Left ventricle myocardium inferior (tissue), 1 donor: ENCODE data around the gene MTIF2. TPM values are rescaled to one million over a fixed set of nuclear protein-coding genes. Genes with fewer than 3 reads are reported as not detected.

ENCODE experiments used
- DNase-seq: peaks from one replicate; pipeline ENCODE4 v3.0.0-alpha.2; 2020
- H3K27ac ChIP-seq: fragments of 200-600 bp; replicated peaks from 2 replicates; pipeline ENCODE4 v1.8.0; 2021
- H3K27me3 ChIP-seq: fragments of 200-600 bp; 2 replicates; pipeline ENCODE4 v1.8.0; 2021; ENCODE audit warnings: low read depth
- H3K36me3 ChIP-seq: fragments of 200-600 bp; 2 replicates; pipeline ENCODE4 v1.8.0; 2021
- H3K4me1 ChIP-seq: fragments of 200-600 bp; 2 replicates; pipeline ENCODE4 v1.8.0; 2021
- H3K4me3 ChIP-seq: fragments of 200-600 bp; 2 replicates; pipeline ENCODE4 v1.8.0; 2021; ENCODE audit warnings: mild to moderate bottlenecking, moderate library complexity
- H3K9me3 ChIP-seq: fragments of 200-600 bp; replicated peaks from 2 replicates; pipeline ENCODE4 v1.8.0; 2021
- intact Hi-C: fragments of 100-400 bp; cut with micrococcal nuclease; formaldehyde crosslinking; loops from one replicate; pipeline ENCODE4 v1.11.0; 2022
- total RNA-seq: library from RNA; stranded (reverse); fragmentation: NEBNext Ultra II Directional; extraction: Animal tissue kit (Norgen Biotek cat#: 25700); gene quantifications from one replicate; pipeline ENCODE4 v1.2.1, GENCODE V29; 2021
- TF ChIP-seq, protein P1 (sequence below): fragments of 200-600 bp; IDR thresholded peaks from 2 replicates; pipeline ENCODE4 v1.8.0; 2021; ENCODE audit warnings: antibody characterized with exemption, mild to moderate bottlenecking, borderline replicate concordance
- donor health status: DM: no; HTN: yes; CAD: no; lungs with severe emphysema.

Gene MTIF2
- total RNA-seq, 1 donor from 2014 or later = 53.0 TPM

DNA sequence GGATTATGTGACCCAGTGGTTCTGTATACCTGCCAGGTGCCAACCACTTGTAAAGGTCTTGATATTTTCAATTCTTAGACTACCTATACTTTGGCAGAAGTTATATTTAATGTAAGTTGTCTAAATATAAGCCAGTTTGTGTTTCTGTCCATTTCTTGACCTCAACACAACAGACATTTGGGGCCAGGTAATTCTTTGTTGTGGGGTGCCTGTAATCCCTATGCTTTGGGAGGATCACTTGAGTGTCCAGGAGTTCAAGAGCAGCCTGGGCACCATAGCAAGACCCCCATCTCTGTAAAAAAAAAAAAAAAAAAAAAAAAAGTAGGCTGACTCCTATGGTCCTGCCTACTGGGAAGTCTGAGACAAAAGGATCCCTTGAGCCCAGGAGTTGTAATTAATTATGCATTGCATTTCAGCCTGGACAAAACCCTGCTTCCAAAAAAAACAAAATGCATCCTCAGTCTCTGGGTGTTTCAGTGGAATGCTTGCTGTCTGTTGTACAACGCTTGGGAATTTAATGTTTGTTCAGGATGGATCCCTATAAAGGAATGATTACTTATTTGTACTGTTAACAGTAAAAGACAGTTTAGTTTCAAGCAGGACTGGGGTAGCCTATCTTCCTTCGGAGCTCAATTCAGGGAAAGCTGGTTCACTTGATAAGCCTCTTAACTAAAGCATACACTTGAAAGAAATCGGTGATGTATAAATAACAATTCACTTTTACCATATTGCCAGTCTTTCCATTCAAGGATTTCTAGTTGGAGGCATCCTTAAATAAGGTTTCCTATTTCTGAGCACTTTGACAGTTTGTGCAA lies 33.1 kb downstream of the MTIF2 start:
- Histone ChIP-seq H3K4me1 (peaks cover 35% of the 10 kb centered on the region), H3K36me3 (peaks cover 67% of the 10 kb centered on the region), H3K4me3 (no peak overlapping the region), H3K27me3 (no peaks in the 10 kb centered on the region), H3K27ac (no peak overlapping the region), H3K9me3 (no peaks in the 10 kb centered on the region)
- intact Hi-C loops = no loop called here
- TF ChIP-seq, protein P1, sequence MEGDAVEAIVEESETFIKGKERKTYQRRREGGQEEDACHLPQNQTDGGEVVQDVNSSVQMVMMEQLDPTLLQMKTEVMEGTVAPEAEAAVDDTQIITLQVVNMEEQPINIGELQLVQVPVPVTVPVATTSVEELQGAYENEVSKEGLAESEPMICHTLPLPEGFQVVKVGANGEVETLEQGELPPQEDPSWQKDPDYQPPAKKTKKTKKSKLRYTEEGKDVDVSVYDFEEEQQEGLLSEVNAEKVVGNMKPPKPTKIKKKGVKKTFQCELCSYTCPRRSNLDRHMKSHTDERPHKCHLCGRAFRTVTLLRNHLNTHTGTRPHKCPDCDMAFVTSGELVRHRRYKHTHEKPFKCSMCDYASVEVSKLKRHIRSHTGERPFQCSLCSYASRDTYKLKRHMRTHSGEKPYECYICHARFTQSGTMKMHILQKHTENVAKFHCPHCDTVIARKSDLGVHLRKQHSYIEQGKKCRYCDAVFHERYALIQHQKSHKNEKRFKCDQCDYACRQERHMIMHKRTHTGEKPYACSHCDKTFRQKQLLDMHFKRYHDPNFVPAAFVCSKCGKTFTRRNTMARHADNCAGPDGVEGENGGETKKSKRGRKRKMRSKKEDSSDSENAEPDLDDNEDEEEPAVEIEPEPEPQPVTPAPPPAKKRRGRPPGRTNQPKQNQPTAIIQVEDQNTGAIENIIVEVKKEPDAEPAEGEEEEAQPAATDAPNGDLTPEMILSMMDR = no peak
- no peak for DNase-seq

DNA sequence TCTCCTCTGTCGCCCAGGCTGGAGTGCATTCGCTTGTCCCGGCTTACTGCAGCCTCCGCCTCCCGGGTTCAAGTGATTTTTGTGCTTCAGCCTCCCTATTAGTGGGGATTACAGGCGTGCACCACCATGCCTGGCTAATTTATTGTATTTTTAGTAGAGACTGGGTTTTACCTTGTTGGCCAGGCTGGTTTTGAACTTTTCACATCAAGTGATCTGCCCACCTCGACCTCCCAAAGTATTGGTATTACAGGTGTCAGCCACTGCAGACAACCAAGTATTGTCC lies 35.4 kb downstream of the MTIF2 start:
- no peaks in the 10 kb centered on the region for H3K9me3 ChIP-seq
- TF ChIP-seq, protein P1 = no peak
- H3K4me1 ChIP-seq = peaks cover 44% of the 10 kb centered on the region
- peaks cover 47% of the 10 kb centered on the region for H3K36me3 ChIP-seq
- peak overlapping the region; percentile 96 for H3K4me3 ChIP-seq
- no peak for DNase-seq
- H3K27ac ChIP-seq = peak overlapping the region; percentile 97
- intact Hi-C loops = no loop called here
- H3K27me3 ChIP-seq = no peaks in the 10 kb centered on the region

DNA sequence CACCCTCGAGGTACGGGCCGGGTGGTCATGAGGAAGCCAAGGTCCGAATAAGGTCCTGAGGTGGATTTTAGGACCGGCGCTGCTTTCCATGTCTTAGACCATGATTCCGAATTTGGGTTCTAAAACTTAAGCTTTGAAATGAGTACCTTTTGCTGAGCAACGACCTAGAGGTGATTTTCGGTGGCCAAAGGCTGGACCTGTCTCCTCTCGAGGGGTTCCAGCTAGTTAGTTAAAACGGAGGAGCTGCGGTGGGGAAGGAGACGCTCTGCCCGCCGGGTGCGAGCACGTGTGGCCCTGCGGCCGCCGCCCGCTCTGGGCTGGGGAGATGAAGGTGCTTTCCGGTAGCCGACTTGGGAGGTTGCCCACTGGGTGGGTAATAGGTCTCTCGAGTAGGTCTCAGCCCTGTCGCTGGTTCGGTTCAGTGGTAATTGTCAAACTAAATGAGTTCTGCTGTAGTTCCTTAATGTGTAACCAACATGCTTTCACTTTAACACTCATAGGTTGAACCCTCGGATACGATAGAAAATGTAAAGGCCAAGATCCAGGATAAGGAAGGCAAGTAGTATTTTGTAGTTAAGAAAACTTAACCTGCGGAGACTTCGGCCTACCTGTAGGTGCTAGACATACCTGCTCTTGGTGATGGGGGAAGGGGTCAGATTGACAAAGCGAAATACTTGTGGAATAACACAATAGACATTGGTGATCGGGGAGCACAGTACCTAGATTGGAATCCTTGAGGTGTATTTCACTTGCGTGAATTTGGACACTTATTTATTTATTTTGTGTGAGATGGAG lies 36.0 kb downstream of the MTIF2 start:
- peak overlapping the region; percentile 97 for H3K27ac ChIP-seq
- DNase-seq = no peak
- H3K27me3 ChIP-seq = no peaks in the 10 kb centered on the region
- TF ChIP-seq, protein P1 = no peak
- peaks cover 41% of the 10 kb centered on the region for H3K36me3 ChIP-seq
- H3K4me1 ChIP-seq = peaks cover 49% of the 10 kb centered on the region
- intact Hi-C loops = no loop called here
- H3K4me3 ChIP-seq = peak overlapping the region; percentile 96
- no peaks in the 10 kb centered on the region for H3K9me3 ChIP-seq

DNA sequence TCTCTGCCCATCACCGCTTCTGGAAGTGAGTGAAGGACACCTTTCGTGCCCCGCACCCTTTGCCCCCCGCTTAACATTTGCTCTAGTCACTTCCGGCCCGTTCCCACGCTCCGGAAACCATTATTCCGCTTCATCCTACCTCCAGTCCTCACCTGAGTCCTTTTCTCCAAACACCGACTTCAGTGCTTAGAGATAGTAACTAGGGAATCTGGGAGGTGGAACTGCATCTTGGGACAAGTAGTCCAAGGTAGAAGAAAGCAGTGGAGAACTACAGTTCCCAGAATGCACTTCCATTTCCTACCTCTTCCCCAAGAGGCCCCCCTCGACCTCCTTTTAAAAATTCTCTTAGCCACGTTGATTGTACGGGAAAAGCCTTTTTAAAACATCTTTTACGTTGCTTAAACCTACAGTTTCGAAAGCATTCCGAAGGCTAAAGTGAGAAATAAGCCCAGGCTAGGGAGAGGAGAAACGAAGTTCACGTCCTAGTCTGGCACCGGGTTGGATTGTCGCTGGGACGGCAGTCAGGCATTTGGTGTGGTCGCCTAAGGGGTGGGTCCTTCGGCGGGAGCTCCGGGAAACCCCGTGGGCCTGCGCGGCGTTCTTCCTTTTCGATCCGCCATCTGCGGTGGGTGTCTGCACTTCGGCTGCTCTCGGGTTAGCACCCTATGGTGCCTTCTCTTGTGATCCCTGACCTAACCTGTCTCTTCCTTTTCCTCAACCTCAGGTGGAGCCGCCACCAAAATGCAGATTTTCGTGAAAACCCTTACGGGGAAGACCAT lies 36.8 kb downstream of the MTIF2 start, which contains the start of the genes CLHC1 and RPS27A:
Gene CLHC1, minus strand, starts transcription at position 210 of the 779 bp plus-strand sequence. CDS start 9,882 bp downstream, outside the sequence.
Gene RPS27A, plus strand, starts transcription at position 605 of the 779 bp plus-strand sequence. Its CDS starts 137 bp downstream, at position 742.
- peak; percentile 93 for DNase-seq
- Histone ChIP-seq H3K27me3 (no peaks in the 10 kb centered on the region), H3K27ac (peak within 1 kb of the TSS; percentile 97), H3K9me3 (no peaks in the 10 kb centered on the region), H3K4me3 (peak within 1 kb of the TSS; percentile 96), H3K36me3 (peaks cover 35% of the 10 kb centered on the region), H3K4me1 (peaks cover 57% of the 10 kb centered on the region)
- intact Hi-C loops = no loop called here
- TF ChIP-seq, protein P1 = no peak

DNA sequence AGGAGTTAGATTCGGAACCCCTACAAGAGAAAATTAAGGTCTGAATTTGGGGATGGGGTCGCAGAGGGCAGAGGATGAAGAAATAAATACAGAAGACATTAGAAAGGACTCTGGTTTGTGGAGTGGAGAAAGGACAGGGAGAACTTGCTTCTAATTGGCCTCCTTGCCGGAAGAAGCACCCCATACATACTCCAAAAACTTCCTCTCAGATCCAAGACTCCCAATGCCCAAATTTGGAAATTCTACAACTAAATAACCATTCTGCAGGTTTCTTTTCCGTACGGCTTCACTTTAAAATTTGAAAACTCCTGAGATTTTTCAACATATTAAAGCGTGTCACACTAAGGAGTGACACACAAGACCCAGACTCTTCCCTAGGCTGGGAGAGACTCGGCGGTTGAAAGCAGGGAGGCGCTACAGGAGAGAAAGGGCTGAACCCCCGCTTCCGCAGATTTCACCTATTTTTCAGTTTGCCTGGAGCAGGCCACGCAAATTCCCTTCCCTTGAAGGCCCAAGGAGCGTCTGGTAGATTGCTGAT lies 37.4 kb downstream of the MTIF2 start:
- peaks cover 28% of the 10 kb centered on the region for H3K36me3 ChIP-seq
- peak overlapping the region; percentile 97 for H3K27ac ChIP-seq
- no peaks in the 10 kb centered on the region for H3K9me3 ChIP-seq
- TF ChIP-seq, protein P1 = no peak
- H3K4me1 ChIP-seq = peaks cover 60% of the 10 kb centered on the region
- DNase-seq = no peak
- no peaks in the 10 kb centered on the region for H3K27me3 ChIP-seq
- peak overlapping the region; percentile 96 for H3K4me3 ChIP-seq
- intact Hi-C loops = no loop called here
